Endodermal cell (in vitro differentiated cells): ENCODE data around the gene PXN. TPM values are rescaled to one million over a fixed set of nuclear protein-coding genes. Genes with fewer than 3 reads are reported as not detected.

Experiments
- DNase-seq: peaks from one replicate; pipeline ENCODE4 v3.0.0-alpha.2; 2017
- H3K27ac ChIP-seq: 2 replicates; pipeline ENCODE4 v1.5.1; 2013; ENCODE audit warnings: mild to moderate bottlenecking, low read depth, low read length, moderate library complexity
- H3K27me3 ChIP-seq: 2 replicates; pipeline ENCODE4 v1.6.1; 2013; ENCODE audit warnings: mild to moderate bottlenecking, low read length, moderate library complexity; ENCODE audit not compliant: insufficient read depth, control insufficient read depth, poor library complexity, severe bottlenecking
- H3K36me3 ChIP-seq: 2 replicates; pipeline ENCODE4 v1.7.0; 2013; ENCODE audit warnings: mild to moderate bottlenecking, low read length, moderate library complexity; ENCODE audit not compliant: control insufficient read depth, insufficient read depth
- H3K4me1 ChIP-seq: one replicate; pipeline ENCODE4 v1.7.0; 2013; ENCODE audit warnings: low read length; ENCODE audit not compliant: control insufficient read depth, insufficient read depth
- H3K4me3 ChIP-seq: 2 replicates; pipeline ENCODE4 v1.5.1; 2013; ENCODE audit warnings: mild to moderate bottlenecking, low read length, moderate library complexity
- H3K9ac ChIP-seq: 2 replicates; pipeline ENCODE4 v1.6.1; 2013; ENCODE audit warnings: mild to moderate bottlenecking, low read length, moderate library complexity; ENCODE audit not compliant: poor library complexity, severe bottlenecking; ENCODE audit errors: extremely low read depth
- H3K9me3 ChIP-seq: 2 replicates; pipeline ENCODE4 v1.6.1; 2013; ENCODE audit warnings: mild to moderate bottlenecking, low read length, moderate library complexity; ENCODE audit not compliant: control insufficient read depth
- H3K27ac Mint-ChIP-seq: 2 replicates; pipeline ENCODE4 v1.8.0; 2020; ENCODE audit warnings: mixed read lengths
- H3K27me3 Mint-ChIP-seq: 2 replicates; pipeline ENCODE4 v1.8.0; 2021; ENCODE audit warnings: mild to moderate bottlenecking, mixed read lengths; ENCODE audit not compliant: insufficient read depth
- H3K36me3 Mint-ChIP-seq: 2 replicates; pipeline ENCODE4 v1.8.0; 2020; ENCODE audit warnings: low read depth, mixed read lengths
- H3K4me1 Mint-ChIP-seq: 2 replicates; pipeline ENCODE4 v1.8.0; 2020; ENCODE audit warnings: mixed read lengths
- H3K4me3 Mint-ChIP-seq: 2 replicates; pipeline ENCODE4 v1.8.0; 2020; ENCODE audit warnings: mild to moderate bottlenecking, moderate library complexity, mixed read lengths
- H3K9me3 Mint-ChIP-seq: 2 replicates; pipeline ENCODE4 v1.8.0; 2020; ENCODE audit warnings: mild to moderate bottlenecking, mixed read lengths
- WGBS, 2 experiments: methylation state at CpG; one replicate each; pipeline versions ENCODE4 v1.1.5 to v1.1.7; 2013; ENCODE audit warnings: missing lambda C conversion rate in 2 of 2, mixed read lengths in 1 of 2; ENCODE audit not compliant: insufficient coverage in 1 of 2, insufficient read length in 1 of 2; 5-methylcytosine and 5-hydroxymethylcytosine counted together
- total RNA-seq, 2 donors: library from RNA; stranded (reverse); fragmentation: NEBNext Ultra II Directional in 1 of 2; extraction: Animal tissue kit (Norgen Biotek cat#: 25700) in 1 of 2; gene quantifications; 2 replicates in 1 of 2; 3 replicates in 1 of 2; pipeline ENCODE4 v1.2.1, GENCODE V29; 2021
- TF ChIP-seq, protein P1 (sequence below): fragments of 200-600 bp; sonication (generic); conservative IDR thresholded peaks from 2 replicates; pipeline ENCODE4 v1.5.0; 2021; ENCODE audit warnings: antibody characterized with exemption, mild to moderate bottlenecking

The PXN gene
- total RNA-seq, 2 donors from 2014 or later, result 58.4 to 92.7 TPM

DNA sequence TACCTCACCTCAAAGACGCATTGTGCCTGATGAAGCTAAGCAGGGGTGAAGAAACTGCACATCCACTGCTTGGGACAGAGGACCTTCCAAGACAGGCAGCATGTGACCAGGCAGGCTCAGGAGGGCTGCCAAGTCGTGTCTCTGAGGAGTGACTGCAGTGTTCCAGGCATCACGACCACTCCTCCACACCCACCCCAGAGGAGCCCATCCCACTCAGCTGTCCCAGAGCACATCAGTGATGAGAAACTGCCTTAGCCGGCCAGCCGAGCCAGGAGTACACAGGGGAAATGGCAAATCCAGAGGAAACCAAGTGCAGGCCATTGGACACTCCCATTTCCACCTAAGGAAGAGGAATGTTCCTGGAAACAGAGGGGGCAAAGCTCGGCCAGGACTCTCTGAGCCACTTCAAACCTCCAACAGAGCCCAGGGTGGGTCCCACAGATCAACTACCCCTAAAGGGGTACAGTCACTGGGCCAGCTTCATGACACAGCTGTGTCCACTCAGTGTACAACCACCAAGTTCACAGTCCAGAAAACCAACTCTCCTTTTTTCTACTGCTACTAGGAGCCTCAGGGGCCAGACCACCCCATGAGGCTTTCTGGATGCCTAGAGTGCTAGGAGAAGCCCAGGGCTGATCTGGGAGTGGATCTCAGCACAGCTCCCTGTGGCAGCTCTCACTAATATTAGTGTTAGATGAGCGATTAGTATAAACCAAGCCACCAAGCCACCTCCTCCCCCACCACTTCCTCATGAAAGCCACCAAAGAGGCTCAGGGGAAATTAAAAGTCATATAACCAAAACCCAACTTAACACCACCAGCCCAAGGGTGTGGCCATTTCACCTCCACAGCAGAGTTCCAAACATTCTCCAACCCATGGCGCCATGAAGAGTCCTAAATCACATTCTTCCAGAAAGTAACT, 15.4 kb downstream of the PXN start:
- Mint-ChIP-seq H3K36me3 (peaks cover 16% of the 10 kb centered on the region), H3K27me3 (no peaks in the 10 kb centered on the region), H3K27ac (peak overlapping the region; percentile 19), H3K4me1 (peaks cover 42% of the 10 kb centered on the region), H3K4me3 (no peak overlapping the region), H3K9me3 (no peaks in the 10 kb centered on the region)
- H3K9me3 ChIP-seq, result no peaks in the 10 kb centered on the region
- DNase-seq, result peak; percentile 47
- no peak overlapping the region for H3K4me3 ChIP-seq
- peaks cover 15% of the 10 kb centered on the region for H3K36me3 ChIP-seq
- peaks cover 6% of the 10 kb centered on the region for H3K4me1 ChIP-seq
- 90 to 93% methylated on average over 2 to 8 of the region's 8 CpGs for WGBS, 2 experiments
- TF ChIP-seq, protein P1, sequence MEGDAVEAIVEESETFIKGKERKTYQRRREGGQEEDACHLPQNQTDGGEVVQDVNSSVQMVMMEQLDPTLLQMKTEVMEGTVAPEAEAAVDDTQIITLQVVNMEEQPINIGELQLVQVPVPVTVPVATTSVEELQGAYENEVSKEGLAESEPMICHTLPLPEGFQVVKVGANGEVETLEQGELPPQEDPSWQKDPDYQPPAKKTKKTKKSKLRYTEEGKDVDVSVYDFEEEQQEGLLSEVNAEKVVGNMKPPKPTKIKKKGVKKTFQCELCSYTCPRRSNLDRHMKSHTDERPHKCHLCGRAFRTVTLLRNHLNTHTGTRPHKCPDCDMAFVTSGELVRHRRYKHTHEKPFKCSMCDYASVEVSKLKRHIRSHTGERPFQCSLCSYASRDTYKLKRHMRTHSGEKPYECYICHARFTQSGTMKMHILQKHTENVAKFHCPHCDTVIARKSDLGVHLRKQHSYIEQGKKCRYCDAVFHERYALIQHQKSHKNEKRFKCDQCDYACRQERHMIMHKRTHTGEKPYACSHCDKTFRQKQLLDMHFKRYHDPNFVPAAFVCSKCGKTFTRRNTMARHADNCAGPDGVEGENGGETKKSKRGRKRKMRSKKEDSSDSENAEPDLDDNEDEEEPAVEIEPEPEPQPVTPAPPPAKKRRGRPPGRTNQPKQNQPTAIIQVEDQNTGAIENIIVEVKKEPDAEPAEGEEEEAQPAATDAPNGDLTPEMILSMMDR, result no peak
- no peaks in the 10 kb centered on the region for H3K27me3 ChIP-seq
- no peak overlapping the region for H3K9ac ChIP-seq
- H3K27ac ChIP-seq, result no peak overlapping the region

- H3K27ac ChIP-seq, result no peak overlapping the region
- TF ChIP-seq, protein P1, result no peak
- peaks cover 12% of the 10 kb centered on the region for H3K36me3 Mint-ChIP-seq
- 81 to 95% methylated on average over 4 of the region's 4 CpGs for WGBS, 2 experiments
- DNase-seq, result peak; percentile 46
- H3K9ac ChIP-seq, result no peak overlapping the region
- H3K27me3 ChIP-seq, result no peaks in the 10 kb centered on the region
- no peaks in the 10 kb centered on the region for H3K9me3 Mint-ChIP-seq
- no peaks in the 10 kb centered on the region for H3K9me3 ChIP-seq
- peak overlapping the region; percentile 19 for H3K27ac Mint-ChIP-seq
- peaks cover 9% of the 10 kb centered on the region for H3K36me3 ChIP-seq
- no peaks in the 10 kb centered on the region for H3K27me3 Mint-ChIP-seq
- H3K4me3 Mint-ChIP-seq, result no peak overlapping the region
- H3K4me1 ChIP-seq, result peaks cover 6% of the 10 kb centered on the region
- peaks cover 41% of the 10 kb centered on the region for H3K4me1 Mint-ChIP-seq
- no peak overlapping the region for H3K4me3 ChIP-seq
Measured at GRCh38 chr12:120249266-120249874, 16.2 kb downstream of the PXN start.

- H3K4me1 Mint-ChIP-seq, result peaks cover 49% of the 10 kb centered on the region
Measured at GRCh38 chr12:120247621-120248030, 17.9 kb downstream of the PXN start.

More at GRCh38 chr12:120247621-120248030, 17.9 kb downstream of the PXN start:
- DNase-seq, result no peak
- no peaks in the 10 kb centered on the region for H3K27me3 Mint-ChIP-seq
- Histone ChIP-seq H3K9me3 (no peaks in the 10 kb centered on the region), H3K4me1 (peaks cover 6% of the 10 kb centered on the region), H3K27me3 (no peaks in the 10 kb centered on the region), H3K9ac (no peak overlapping the region), H3K36me3 (peaks cover 9% of the 10 kb centered on the region), H3K4me3 (no peak overlapping the region), H3K27ac (no peak overlapping the region)
- H3K36me3 Mint-ChIP-seq, result peaks cover 8% of the 10 kb centered on the region
- H3K9me3 Mint-ChIP-seq, result no peaks in the 10 kb centered on the region
- H3K27ac Mint-ChIP-seq, result no peak overlapping the region
- WGBS, 2 experiments, result 93 to 97% methylated on average over 6 of the region's 6 CpGs
- H3K4me3 Mint-ChIP-seq, result no peak overlapping the region
- TF ChIP-seq, protein P1, result no peak
